Osteoblast (primary cell): Measurements from ENCODE around the gene AMHR2. TPM values are rescaled to one million over a fixed set of nuclear protein-coding genes. Genes with fewer than 3 reads are reported as not detected.
A peak's percentile ranks its signal among the peaks of the same experiment; 100 is the strongest.

ENCODE experiments used
- DNase-seq: peaks from one replicate; pipeline ENCODE4 v3.0.0; 2011; ENCODE audit warnings: low spot score, mixed read lengths; ENCODE audit not compliant: insufficient read length; ENCODE audit errors: missing footprints
- H2AFZ ChIP-seq: 2 replicates; pipeline ENCODE4 v1.6.0; 2011; ENCODE audit warnings: mild to moderate bottlenecking, low read length
- H3K27ac ChIP-seq: 2 replicates; pipeline ENCODE4 v1.5.1; 2011; ENCODE audit warnings: mild to moderate bottlenecking, low read depth, low read length, moderate library complexity
- H3K27me3 ChIP-seq: 2 replicates; pipeline ENCODE4 v1.6.0; 2012; ENCODE audit warnings: mild to moderate bottlenecking, control low read depth, inconsistent platforms, low read length, moderate library complexity; ENCODE audit not compliant: insufficient read depth
- H3K36me3 ChIP-seq: 2 replicates; pipeline ENCODE4 v1.5.1; 2011; ENCODE audit warnings: mild to moderate bottlenecking, low read length, control low read depth, moderate library complexity; ENCODE audit not compliant: insufficient read depth
- H3K4me1 ChIP-seq: 2 replicates; pipeline ENCODE4 v1.5.1; 2011; ENCODE audit warnings: mild to moderate bottlenecking, low read length, control low read depth, moderate library complexity; ENCODE audit not compliant: insufficient read depth
- H3K4me2 ChIP-seq: 2 replicates; pipeline ENCODE4 v1.6.0; 2011; ENCODE audit warnings: mild to moderate bottlenecking, low read length; ENCODE audit not compliant: insufficient read depth
- H3K4me3 ChIP-seq: fragments of 200-600 bp; sonication (generic); 3 replicates; pipeline ENCODE4 v1.5.1; 2012; ENCODE audit warnings: mild to moderate bottlenecking, low read length, inconsistent platforms; ENCODE audit not compliant: insufficient read depth
- H3K79me2 ChIP-seq: 2 replicates; pipeline ENCODE4 v1.6.0; 2012; ENCODE audit warnings: mild to moderate bottlenecking, low read length, control low read depth, inconsistent platforms; ENCODE audit not compliant: insufficient read depth
- H3K9me3 ChIP-seq: 2 replicates; pipeline ENCODE4 v1.5.1; 2011; ENCODE audit warnings: low read depth, low read length, control low read depth
- H4K20me1 ChIP-seq: 2 replicates; pipeline ENCODE4 v1.6.0; 2012; ENCODE audit warnings: mild to moderate bottlenecking, low read length, control low read depth; ENCODE audit not compliant: insufficient read depth
- CTCF ChIP-seq: IDR thresholded peaks from 2 replicates; pipeline ENCODE4 v1.5.1; 2011; ENCODE audit warnings: mild to moderate bottlenecking, low read depth, low read length, moderate library complexity; ENCODE audit errors: extremely low read depth
- total RNA-seq: library from RNA; depleted of rRNA; stranded (reverse); fragments of >200 nt; gene quantifications from 2 replicates; pipeline ENCODE4 v1.2.3, GENCODE V29; 2012

The AMHR2 gene
- total RNA-seq, 1 donor = not detected

GRCh38 chr12:53402871-53403270, 20.8 kb upstream of the AMHR2 start:
- no peak overlapping the region for H2AFZ ChIP-seq

GRCh38 chr12:53410951-53411350, 12.7 kb upstream of the AMHR2 start:
- H3K4me2 ChIP-seq = no peak overlapping the region
- H3K27me3 ChIP-seq = no peaks in the 10 kb centered on the region
- peaks cover 34% of the 10 kb centered on the region for H3K36me3 ChIP-seq

More at GRCh38 chr12:53402871-53403270, 20.8 kb upstream of the AMHR2 start:
- Histone ChIP-seq H3K4me3 (no peak overlapping the region), H4K20me1 (no peaks in the 10 kb centered on the region), H3K36me3 (peaks cover 10% of the 10 kb centered on the region), H3K4me2 (no peak overlapping the region), H3K79me2 (peaks cover 68% of the 10 kb centered on the region), H3K27me3 (no peaks in the 10 kb centered on the region), H3K9me3 (no peaks in the 10 kb centered on the region), H3K27ac (no peak overlapping the region), H3K4me1 (peaks cover 4% of the 10 kb centered on the region)
- no peak for TF ChIP-seq CTCF
- DNase-seq = no peak

GRCh38 chr12:53413485-53414204, 10.0 kb upstream of the AMHR2 start:
- H3K4me2 ChIP-seq = peak overlapping the region; percentile 75

More at GRCh38 chr12:53410951-53411350, 12.7 kb upstream of the AMHR2 start:
- Histone ChIP-seq H3K27ac (no peak overlapping the region), H4K20me1 (no peaks in the 10 kb centered on the region), H2AFZ (no peak overlapping the region), H3K79me2 (peaks cover 6% of the 10 kb centered on the region), H3K9me3 (no peaks in the 10 kb centered on the region), H3K4me1 (peaks cover 10% of the 10 kb centered on the region), H3K4me3 (no peak overlapping the region)
- no peak for DNase-seq
- TF ChIP-seq CTCF = no peak

More at GRCh38 chr12:53413485-53414204, 10.0 kb upstream of the AMHR2 start:
- no peaks in the 10 kb centered on the region for H3K27me3 ChIP-seq
- no peak for TF ChIP-seq CTCF
- H3K36me3 ChIP-seq = peaks cover 30% of the 10 kb centered on the region
- peak overlapping the region; percentile 5 for H3K27ac ChIP-seq
- no peak overlapping the region for H3K4me3 ChIP-seq
- H2AFZ ChIP-seq = no peak overlapping the region
- H3K79me2 ChIP-seq = no peaks in the 10 kb centered on the region
- peaks cover 11% of the 10 kb centered on the region for H3K4me1 ChIP-seq
- no peaks in the 10 kb centered on the region for H4K20me1 ChIP-seq
- no peak for DNase-seq
- no peaks in the 10 kb centered on the region for H3K9me3 ChIP-seq
